K562 (cell line): ENCODE results near the gene FBXO46. TPM values are rescaled to one million over a fixed set of nuclear protein-coding genes. Genes with fewer than 3 reads are reported as not detected.

ENCODE experiments used
- ATAC-seq: fragments of 200-7000 bp; cut with Tn5 transposase; 3 replicates; pipeline ENCODE4 v1.9.1; 2020; ENCODE audit warnings: moderate library complexity
- BruUV-seq: library from RNA; stranded (reverse); fragments of 400-500 nt; replicated peaks from 2 replicates; lab custom pipeline; 2021; lab: Mats Ljungman, UMichigan
- CTCF ChIA-PET: fragments of 300-600 bp; formaldehyde crosslinking; extraction: SDS; loops from one replicate; lab custom pipeline; 2021; ENCODE audit warnings: low intra/inter-chr PET ratio; lab: Yijun Ruan, JAX
- POLR2A ChIA-PET: fragments of 300-600, 350-650 bp; sonication (Branson Sonifier 250); formaldehyde crosslinking; extraction: SDS; loops from one replicate; lab custom pipeline; 2021; ENCODE audit warnings: antibody characterized with exemption, inconsistent platforms; lab: Yijun Ruan, JAX
- DNase-seq, 4 experiments: peaks; one replicate each; pipeline versions ENCODE4 v3.0.0 to v3.0.0-alpha.2; 2011 to 2018; ENCODE audit warnings: low spot score in 3 of 4, mixed read lengths in 3 of 4; ENCODE audit errors: extremely low read depth in 1 of 4
- FAIRE-seq: peaks from 2 replicates; lab custom pipeline; 2011; peaks lifted over from hg19 to GRCh38; lab: Jason Lieb, UNC
- H2AFZ ChIP-seq: 2 replicates; pipeline ENCODE4 v1.6.0; 2011; ENCODE audit warnings: low read depth, low read length, control low read depth, inconsistent platforms
- H3K27ac ChIP-seq: fragments of 200-600 bp; 3 replicates; pipeline ENCODE4 v1.8.0; 2011; ENCODE audit warnings: low read depth, mild to moderate bottlenecking, control low read depth, inconsistent platforms, low read length, moderate library complexity, mixed read lengths; ENCODE audit errors: extremely low read depth
- H3K27me3 ChIP-seq, 2 experiments: fragments of 300-600 bp in 1 of 2; 2 replicates in 1 of 2; 3 replicates in 1 of 2; pipeline versions ENCODE4 v1.6.0 to v1.8.0; 2011; ENCODE audit warnings: inconsistent platforms in 2 of 2, low read length in 2 of 2, mild to moderate bottlenecking in 1 of 2, mixed read lengths in 1 of 2, moderate library complexity in 1 of 2; ENCODE audit not compliant: control insufficient read depth in 2 of 2, insufficient read depth in 2 of 2
- H3K36me3 ChIP-seq: fragments of 300-600 bp; 3 replicates; pipeline ENCODE4 v1.8.0; 2011; ENCODE audit warnings: mild to moderate bottlenecking, low read length, inconsistent platforms; ENCODE audit not compliant: control insufficient read depth, insufficient read depth
- H3K4me1 ChIP-seq, 2 experiments: fragments of 200-600 bp in 1 of 2; replicated peaks in 1 of 2; 2 replicates in 1 of 2; 3 replicates in 1 of 2; pipeline versions ENCODE4 v1.5.1 to v1.8.0; 2011; ENCODE audit warnings: inconsistent platforms in 2 of 2, low read length in 2 of 2, mild to moderate bottlenecking in 1 of 2, mixed read lengths in 1 of 2, moderate library complexity in 1 of 2; ENCODE audit not compliant: control insufficient read depth in 2 of 2, insufficient read depth in 2 of 2
- H3K4me2 ChIP-seq: 2 replicates; pipeline ENCODE4 v1.6.1; 2011; ENCODE audit warnings: low read length, control low read depth, inconsistent platforms, mixed read lengths; ENCODE audit not compliant: insufficient read depth
- H3K4me3 ChIP-seq: fragments of 200-600 bp; sonication (generic), shearing (Covaris generic); 2 replicates; pipeline ENCODE4 v1.5.1; 2016; ENCODE audit warnings: control low read depth, inconsistent platforms
- H3K79me2 ChIP-seq: fragments of 200-600 bp; 3 replicates; pipeline ENCODE4 v1.8.0; 2011; ENCODE audit warnings: low read length, inconsistent platforms; ENCODE audit not compliant: control insufficient read depth, insufficient read depth
- H3K9ac ChIP-seq, 2 experiments: 2 replicates each; pipeline versions ENCODE4 v1.6.0 to v1.6.1; 2011; ENCODE audit warnings: low read depth in 2 of 2, low read length in 2 of 2, control low read depth in 1 of 2, inconsistent platforms in 1 of 2, mild to moderate bottlenecking in 1 of 2, mixed read lengths in 1 of 2; ENCODE audit not compliant: insufficient read depth in 1 of 2
- H3K9me1 ChIP-seq: one replicate; pipeline ENCODE4 v1.6.0; 2011; ENCODE audit warnings: inconsistent platforms, mild to moderate bottlenecking, low read length, moderate library complexity; ENCODE audit not compliant: control insufficient read depth, insufficient read depth
- H3K9me3 ChIP-seq: replicated peaks from 2 replicates; pipeline ENCODE4 v1.5.1; 2011; ENCODE audit warnings: low read depth, low read length, inconsistent platforms; ENCODE audit not compliant: control insufficient read depth, insufficient read depth
- H4K20me1 ChIP-seq: replicated peaks from 2 replicates; pipeline ENCODE4 v1.6.1; 2011; ENCODE audit warnings: low read length, inconsistent platforms, mixed read lengths; ENCODE audit not compliant: control insufficient read depth, insufficient read depth
- CAMTA2 ChIP-seq: fragments of 250-450 bp; sonication (Bioruptor Pico); conservative IDR thresholded peaks from 2 replicates; pipeline ENCODE4 v1.5.1; 2022
- CXXC5 ChIP-seq: fragments of 250-450 bp; sonication (Bioruptor Pico); IDR thresholded peaks from 2 replicates; pipeline ENCODE4 v1.8.0; 2022; ENCODE audit warnings: inconsistent platforms, mild to moderate bottlenecking, moderate library complexity
- FOSL1 ChIP-seq: fragments of 200-800 bp; sonication (Bioruptor generic); conservative IDR thresholded peaks from 2 replicates; pipeline ENCODE4 v1.6.1; 2016; ENCODE audit warnings: missing genetic modification characterization, missing compliant biosample characterization
- NCOA4 ChIP-seq: fragments of 450-650 bp; IDR thresholded peaks from 2 replicates; pipeline ENCODE4 v1.6.1; 2018; ENCODE audit warnings: mild to moderate bottlenecking; ENCODE audit not compliant: partially characterized antibody
- NCOR1 ChIP-seq: fragments of 450-650 bp; IDR thresholded peaks from 2 replicates; pipeline ENCODE4 v1.6.1; 2016; ENCODE audit warnings: mild to moderate bottlenecking, moderate library complexity
- NFRKB ChIP-seq: fragments of 450-650 bp; IDR thresholded peaks from 2 replicates; pipeline ENCODE4 v1.6.1; 2016; ENCODE audit warnings: low read depth
- PRPF4 ChIP-seq: fragments of 200-400 bp; formaldehyde crosslinking; IDR thresholded peaks from one replicate; pipeline ENCODE4 v1.6.1; 2017; ENCODE audit warnings: low read length, low read depth, mild to moderate bottlenecking; ENCODE audit not compliant: insufficient read depth, poor library complexity, severe bottlenecking
- SMARCA5 ChIP-seq: fragments of 450-650 bp; IDR thresholded peaks from 2 replicates; pipeline ENCODE4 v1.6.1; 2016
- SMARCE1 ChIP-seq: fragments of 450-650 bp; IDR thresholded peaks from 2 replicates; pipeline ENCODE4 v1.7.1; 2016; ENCODE audit warnings: mild to moderate bottlenecking
- SNIP1 ChIP-seq: fragments of 450-650 bp; IDR thresholded peaks from 2 replicates; pipeline ENCODE4 v1.7.1; 2017; ENCODE audit warnings: low read depth, mild to moderate bottlenecking
- SUPT5H ChIP-seq: fragments of 450-650 bp; IDR thresholded peaks from 2 replicates; pipeline ENCODE4 v1.6.1; 2016
- THRB ChIP-seq: fragments of 450-650 bp; formaldehyde crosslinking; conservative IDR thresholded peaks from 2 replicates; pipeline ENCODE4 v1.4.0; 2022; ENCODE audit warnings: mild to moderate bottlenecking, missing genetic modification characterization
- ZEB2 ChIP-seq: fragments of 450-650 bp; IDR thresholded peaks from 2 replicates; pipeline ENCODE4 v1.6.1; 2016
- ZNF408 ChIP-seq: fragments of 250-450 bp; sonication (Bioruptor Pico); IDR thresholded peaks from 2 replicates; pipeline ENCODE4 v1.4.0; 2020; ENCODE audit warnings: low read depth, mild to moderate bottlenecking, moderate library complexity
- ZNF766 ChIP-seq: fragments of 200-800 bp; sonication (Bioruptor generic); conservative IDR thresholded peaks from 2 replicates; pipeline ENCODE4 v1.6.1; 2016; ENCODE audit warnings: missing genetic modification characterization, missing compliant biosample characterization
- WGBS: fragments of 100-300 bp; shearing (Covaris generic); methylation state at CpG from one replicate; pipeline ENCODE4 v1.1.6; 2016; ENCODE audit warnings: low coverage, mixed read lengths; ENCODE audit not compliant: insufficient coverage; ENCODE audit errors: missing lambda C conversion rate; 5-methylcytosine and 5-hydroxymethylcytosine counted together
- in situ Hi-C: fragments of 300-500 bp; cut with MboI; formaldehyde crosslinking; loops from 4 replicates; pipeline ENCODE4 v1.15.0; 2018; ENCODE audit warnings: inconsistent platforms, mixed read lengths
- intact Hi-C: fragments of 100-400 bp; cut with micrococcal nuclease; formaldehyde crosslinking; loops from 2 replicates; pipeline ENCODE4 v1.14.2; 2022
- polyA plus RNA-seq, 8 experiments: library from polyadenylated mRNA; depleted of rRNA in 4 of 8; stranded (reverse) in 5 of 8; unstranded in 3 of 8; fragments of >200 nt; fragmentation: Nextera tagmentation in 2 of 8; fragmentation: Illumina TruSeq in 1 of 8; extraction: Ambion mirVana in 2 of 8; extraction: Trizol in 1 of 8; gene quantifications; 2 replicates each; pipeline versions ENCODE4 v1.2.1 to v1.2.3, GENCODE V29; 2011 to 2014; ENCODE audit warnings: inconsistent platforms in 1 of 8, missing spikeins in 1 of 8
- total RNA-seq, 7 experiments: library from RNA; depleted of rRNA in 6 of 7; stranded (reverse); fragments of >200 nt in 6 of 7; fragmentation: Illumina TruSeq in 2 of 7; extraction: Trizol in 2 of 7; gene quantifications; 2 replicates each; pipeline versions ENCODE4 v1.2.1 to v1.2.3, GENCODE V29; 2011 to 2021; ENCODE audit warnings: low replicate concordance in 1 of 7
- TF ChIP-seq, protein P1 (sequence below): fragments of 450-650 bp; IDR thresholded peaks from 2 replicates; pipeline ENCODE4 v1.6.1; 2014; ENCODE audit warnings: low read depth, mild to moderate bottlenecking, moderate library complexity, borderline replicate concordance
- TF ChIP-seq, protein P2 (sequence below): fragments of 250-450 bp; sonication (Bioruptor Pico); IDR thresholded peaks from 2 replicates; pipeline ENCODE4 v1.5.0; 2020; ENCODE audit warnings: mild to moderate bottlenecking, borderline replicate concordance

The FBXO46 gene
- total and polyA plus RNA-seq, 9 of the 15 experiments (the other 6 are each of a cell fraction or from before 2014, with no cell fraction given) = 1.5 to 36.1 (median 7.3) TPM

DNA sequence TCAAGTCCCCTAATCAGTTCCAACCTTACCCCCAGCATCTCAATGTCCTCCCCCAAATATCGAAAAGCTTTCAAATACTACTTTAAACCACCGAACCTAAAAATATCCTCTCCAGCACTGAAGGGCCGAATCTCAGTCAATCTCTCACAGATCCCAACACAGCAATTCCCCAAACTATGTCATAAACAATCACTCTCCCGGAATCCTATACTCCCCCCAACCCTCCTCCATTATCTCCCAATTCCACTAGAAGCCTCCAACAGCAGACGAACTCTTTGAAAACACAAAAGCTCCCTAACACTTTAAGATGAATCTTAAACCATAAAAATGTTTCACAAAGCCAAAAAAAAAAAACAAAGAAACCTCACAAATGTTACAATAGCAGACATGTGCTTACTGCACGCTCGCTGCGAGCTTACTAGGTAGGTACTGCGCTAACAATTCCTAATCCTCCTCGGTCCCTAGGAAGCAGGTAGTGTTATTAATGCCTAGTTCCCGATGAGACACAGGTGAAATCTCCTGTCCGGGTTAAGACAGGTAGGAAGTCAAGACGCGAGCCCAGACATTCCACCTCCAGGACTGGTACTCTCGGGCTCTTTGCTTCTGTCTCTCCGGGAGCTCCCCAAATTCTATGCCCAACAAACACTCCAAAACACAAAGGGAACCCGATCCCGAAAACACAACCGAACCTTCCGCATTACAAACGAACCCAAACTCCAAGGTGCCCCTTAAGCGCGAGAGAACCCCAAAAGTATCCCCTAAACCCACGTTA is 14.2 kb downstream of the FBXO46 start:
- under 1% methylated on average over 24 of the region's 24 CpGs for WGBS
- ATAC-seq (no peak), FAIRE-seq (no peak), DNase-seq (peak in 3 of 4 experiments; percentile 31 to 39 (median 33))
- no peaks in the 10 kb centered on the region for H3K27me3 ChIP-seq
- H3K36me3 ChIP-seq = peaks cover 43% of the 10 kb centered on the region; the same call in 2 of the 3 replicates
- intact Hi-C loops = loop anchor here (1.0 kb wide), 1 partner anchor 54 kb away; no protein-coding TSS in a partner anchor
- CTCF ChIA-PET = interaction anchor here (0.6 to 0.7 kb wide), 2 partner anchors 24 to 191 kb away, joined by 3 to 4 read pairs; no protein-coding TSS in a partner anchor
- peak overlapping the region; percentile 63 for H3K4me3 ChIP-seq
- POLR2A ChIA-PET = interaction anchor here (0.7 to 5.9 kb wide), 18 partner anchors 8 to 201 kb away, joined by 3 to 46 read pairs (median 7); partner anchors contain the start of genes FBXO46, GIPR, MEIOSIN and QPCTL
- H3K9me1 ChIP-seq = no peaks in the 10 kb centered on the region
- H2AFZ ChIP-seq = peak overlapping the region; percentile 73
- peak overlapping the region; percentile 96 for H3K27ac ChIP-seq
- H3K4me2 ChIP-seq = peak overlapping the region; percentile 99
- no peaks in the 10 kb centered on the region for H4K20me1 ChIP-seq
- in situ Hi-C loops = no loop called here
- H3K4me1 ChIP-seq = peaks cover 20 to 32% of the 10 kb centered on the region in 2 experiments
- H3K79me2 ChIP-seq = peaks cover 69% of the 10 kb centered on the region
- H3K9ac ChIP-seq = peak overlapping the region; percentile 93 to 99
- BruUV-seq = TSS peak; percentile 72
- H3K9me3 ChIP-seq = no peaks in the 10 kb centered on the region
- TF ChIP-seq THRB (CRISPR knock-in tag) (0 out of 2 replicates have a peak, but pooled peaks have one; percentile 67), CXXC5 (CRISPR knock-in tag) (0 out of 2 replicates have a peak, but pooled peaks have one; percentile 14), ZNF408 (CRISPR knock-in tag) (no peak), ZNF766 (peak; percentile 67), NFRKB (peak; percentile 51; the same call in 1 of the 2 replicates), CAMTA2 (CRISPR knock-in tag) (no peak), FOSL1 (0 out of 2 replicates have a peak, but pooled peaks have one; percentile 24), NCOA4 (peak; percentile 27), SMARCA5 (peak; percentile 31; the same call in 1 of the 2 replicates), SNIP1 (peak; percentile 5; the same call in 1 of the 2 replicates), SUPT5H (0 out of 2 replicates have a peak, but pooled peaks have one; percentile 13), ZEB2 (peak; percentile 69), SMARCE1 (peak; percentile 45; the same call in 1 of the 2 replicates), NCOR1 (no peak), PRPF4 (no peak)
- TF ChIP-seq, protein P1, sequence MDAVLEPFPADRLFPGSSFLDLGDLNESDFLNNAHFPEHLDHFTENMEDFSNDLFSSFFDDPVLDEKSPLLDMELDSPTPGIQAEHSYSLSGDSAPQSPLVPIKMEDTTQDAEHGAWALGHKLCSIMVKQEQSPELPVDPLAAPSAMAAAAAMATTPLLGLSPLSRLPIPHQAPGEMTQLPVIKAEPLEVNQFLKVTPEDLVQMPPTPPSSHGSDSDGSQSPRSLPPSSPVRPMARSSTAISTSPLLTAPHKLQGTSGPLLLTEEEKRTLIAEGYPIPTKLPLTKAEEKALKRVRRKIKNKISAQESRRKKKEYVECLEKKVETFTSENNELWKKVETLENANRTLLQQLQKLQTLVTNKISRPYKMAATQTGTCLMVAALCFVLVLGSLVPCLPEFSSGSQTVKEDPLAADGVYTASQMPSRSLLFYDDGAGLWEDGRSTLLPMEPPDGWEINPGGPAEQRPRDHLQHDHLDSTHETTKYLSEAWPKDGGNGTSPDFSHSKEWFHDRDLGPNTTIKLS = peak; percentile 3; the same call in 1 of the 2 replicates
- TF ChIP-seq, protein P2, sequence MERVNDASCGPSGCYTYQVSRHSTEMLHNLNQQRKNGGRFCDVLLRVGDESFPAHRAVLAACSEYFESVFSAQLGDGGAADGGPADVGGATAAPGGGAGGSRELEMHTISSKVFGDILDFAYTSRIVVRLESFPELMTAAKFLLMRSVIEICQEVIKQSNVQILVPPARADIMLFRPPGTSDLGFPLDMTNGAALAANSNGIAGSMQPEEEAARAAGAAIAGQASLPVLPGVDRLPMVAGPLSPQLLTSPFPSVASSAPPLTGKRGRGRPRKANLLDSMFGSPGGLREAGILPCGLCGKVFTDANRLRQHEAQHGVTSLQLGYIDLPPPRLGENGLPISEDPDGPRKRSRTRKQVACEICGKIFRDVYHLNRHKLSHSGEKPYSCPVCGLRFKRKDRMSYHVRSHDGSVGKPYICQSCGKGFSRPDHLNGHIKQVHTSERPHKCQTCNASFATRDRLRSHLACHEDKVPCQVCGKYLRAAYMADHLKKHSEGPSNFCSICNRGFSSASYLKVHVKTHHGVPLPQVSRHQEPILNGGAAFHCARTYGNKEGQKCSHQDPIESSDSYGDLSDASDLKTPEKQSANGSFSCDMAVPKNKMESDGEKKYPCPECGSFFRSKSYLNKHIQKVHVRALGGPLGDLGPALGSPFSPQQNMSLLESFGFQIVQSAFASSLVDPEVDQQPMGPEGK (CRISPR knock-in tag) = 0 out of 2 replicates have a peak, but pooled peaks have one; percentile 55
